SHP77 (cell line): ENCODE measurements around the gene ROR1.

ENCODE experiments used
- DNase-seq, 2 experiments: peaks; one replicate each; lab custom pipeline; 2025; lab: John Stamatoyannopoulos, UW

The ROR1 gene

DNA sequence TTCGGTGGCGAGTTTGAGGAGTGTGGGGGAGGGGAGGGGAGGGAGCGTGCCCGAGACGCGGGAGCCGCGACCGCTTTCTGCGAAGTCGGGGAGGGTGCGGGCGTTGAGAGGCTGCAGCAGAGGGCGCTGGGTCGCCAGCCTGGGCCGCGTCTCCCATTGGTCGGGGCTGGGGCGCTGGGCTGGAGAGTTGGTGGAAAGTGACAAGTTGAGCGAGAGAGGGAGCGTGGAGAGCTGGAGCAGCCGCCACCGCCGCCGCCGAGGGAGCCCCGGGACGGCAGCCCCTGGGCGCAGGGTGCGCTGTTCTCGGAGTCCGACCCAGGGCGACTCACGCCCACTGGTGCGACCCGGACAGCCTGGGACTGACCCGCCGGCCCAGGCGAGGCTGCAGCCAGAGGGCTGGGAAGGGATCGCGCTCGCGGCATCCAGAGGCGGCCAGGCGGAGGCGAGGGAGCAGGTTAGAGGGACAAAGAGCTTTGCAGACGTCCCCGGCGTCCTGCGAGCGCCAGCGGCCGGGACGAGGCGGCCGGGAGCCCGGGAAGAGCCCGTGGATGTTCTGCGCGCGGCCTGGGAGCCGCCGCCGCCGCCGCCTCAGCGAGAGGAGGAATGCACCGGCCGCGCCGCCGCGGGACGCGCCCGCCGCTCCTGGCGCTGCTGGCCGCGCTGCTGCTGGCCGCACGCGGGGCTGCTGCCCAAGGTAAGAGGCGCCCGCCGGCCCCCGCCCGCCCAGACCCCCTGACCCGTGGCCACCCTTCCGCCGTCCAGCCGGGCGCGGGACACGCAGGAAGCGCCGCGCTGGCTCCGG, at the start of gene ROR1:
TSS of gene ROR1 (plus strand) at position 203 of the 802 bp plus-strand sequence.
- peak; percentile 68 to 73 for DNase-seq

DNA sequence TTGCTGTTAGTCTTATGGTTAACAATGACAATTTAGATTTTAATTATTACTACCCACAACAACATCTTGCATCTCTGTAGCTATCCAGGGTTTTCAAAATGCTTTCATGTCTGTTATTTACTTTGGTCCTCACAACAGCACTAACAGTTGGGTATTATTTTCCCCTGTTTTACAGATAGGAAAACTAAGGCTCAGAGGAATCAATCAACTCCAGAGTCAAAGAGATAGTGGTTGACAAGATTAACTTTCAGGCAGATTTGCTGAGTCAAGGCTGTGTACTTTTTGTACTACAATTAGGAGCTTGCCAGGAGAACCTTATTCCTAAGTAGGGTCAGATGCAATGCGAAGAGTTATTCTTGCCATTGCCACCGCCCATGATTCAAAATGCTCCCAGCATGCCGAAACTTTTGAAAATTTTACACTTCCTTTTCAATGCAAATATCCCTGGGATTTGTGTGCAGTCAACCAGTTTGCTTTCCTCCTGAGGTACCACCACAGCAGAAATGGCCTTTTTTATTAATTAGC, 49.4 kb upstream of the ROR1 start:
- DNase-seq: no peak

DNA sequence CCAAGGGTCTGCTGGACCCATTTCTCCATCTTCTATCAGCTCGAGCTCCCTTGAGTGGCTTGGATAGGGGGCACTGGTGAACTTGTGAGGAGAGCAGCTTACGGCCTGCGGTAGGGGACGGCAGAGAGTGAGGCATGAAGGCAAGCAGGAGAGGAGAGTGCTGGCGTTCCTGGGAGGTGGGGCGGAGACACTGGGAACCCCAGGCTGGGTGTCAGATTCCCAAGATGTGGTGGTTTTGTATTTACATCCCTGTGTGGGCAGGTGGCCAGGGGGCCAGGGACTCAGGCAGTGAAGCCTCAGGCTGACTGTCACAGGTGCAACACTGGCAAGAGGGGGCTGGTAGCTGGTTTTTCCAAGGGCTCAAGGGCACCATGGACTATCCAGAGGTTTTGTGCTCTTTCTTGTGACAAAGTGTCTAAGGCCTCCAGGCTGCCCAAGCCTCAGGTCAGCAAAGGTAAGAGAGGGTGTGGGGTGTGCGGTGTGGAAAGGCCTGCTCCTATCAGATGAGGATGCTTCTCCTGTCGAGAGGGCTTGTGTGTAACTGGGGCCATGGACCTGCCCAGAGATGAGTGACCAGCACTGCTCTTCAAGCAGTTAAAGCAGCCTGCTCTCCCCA, 45.1 kb upstream of the ROR1 start:
- DNase-seq: no peak

DNA sequence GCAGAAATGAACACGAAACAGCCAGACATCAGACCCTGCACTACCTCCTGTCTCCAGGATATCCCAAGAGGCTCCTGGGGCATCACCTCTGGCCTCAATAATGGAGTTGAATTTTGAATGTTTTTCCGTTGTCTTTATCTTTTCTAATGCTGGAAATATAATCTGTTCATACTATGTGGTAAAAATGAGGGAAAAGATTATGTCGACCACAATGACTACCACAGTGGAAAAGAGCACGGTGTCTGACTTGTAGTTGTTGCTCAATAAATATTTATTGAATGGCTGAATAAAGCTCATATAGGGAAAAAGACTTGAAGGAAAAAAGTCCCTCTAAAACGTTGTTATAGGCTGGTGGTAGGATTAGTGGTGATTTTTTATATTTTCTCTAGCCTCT, 44.6 kb upstream of the ROR1 start:
- DNase-seq: no peak

DNA sequence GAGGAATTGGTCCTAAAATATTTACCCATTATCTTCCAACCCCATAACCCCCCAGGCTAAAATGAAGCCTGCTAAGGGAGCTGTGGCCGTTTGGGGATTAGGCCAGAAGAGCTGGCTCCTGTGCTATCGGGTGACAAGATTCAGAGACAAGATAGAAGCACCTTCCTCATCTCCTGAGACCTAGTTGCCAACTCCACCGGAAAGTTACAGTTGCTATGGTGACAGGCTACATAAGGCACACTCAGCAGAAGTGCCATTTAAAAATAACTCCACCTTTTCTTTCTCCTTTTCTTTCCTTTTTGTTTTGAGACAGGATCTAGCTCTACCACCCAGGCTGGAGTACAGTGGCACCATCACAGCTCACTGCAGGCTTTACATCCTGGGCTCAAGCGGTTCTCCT, 43.6 kb upstream of the ROR1 start:
- DNase-seq: no peak

DNA sequence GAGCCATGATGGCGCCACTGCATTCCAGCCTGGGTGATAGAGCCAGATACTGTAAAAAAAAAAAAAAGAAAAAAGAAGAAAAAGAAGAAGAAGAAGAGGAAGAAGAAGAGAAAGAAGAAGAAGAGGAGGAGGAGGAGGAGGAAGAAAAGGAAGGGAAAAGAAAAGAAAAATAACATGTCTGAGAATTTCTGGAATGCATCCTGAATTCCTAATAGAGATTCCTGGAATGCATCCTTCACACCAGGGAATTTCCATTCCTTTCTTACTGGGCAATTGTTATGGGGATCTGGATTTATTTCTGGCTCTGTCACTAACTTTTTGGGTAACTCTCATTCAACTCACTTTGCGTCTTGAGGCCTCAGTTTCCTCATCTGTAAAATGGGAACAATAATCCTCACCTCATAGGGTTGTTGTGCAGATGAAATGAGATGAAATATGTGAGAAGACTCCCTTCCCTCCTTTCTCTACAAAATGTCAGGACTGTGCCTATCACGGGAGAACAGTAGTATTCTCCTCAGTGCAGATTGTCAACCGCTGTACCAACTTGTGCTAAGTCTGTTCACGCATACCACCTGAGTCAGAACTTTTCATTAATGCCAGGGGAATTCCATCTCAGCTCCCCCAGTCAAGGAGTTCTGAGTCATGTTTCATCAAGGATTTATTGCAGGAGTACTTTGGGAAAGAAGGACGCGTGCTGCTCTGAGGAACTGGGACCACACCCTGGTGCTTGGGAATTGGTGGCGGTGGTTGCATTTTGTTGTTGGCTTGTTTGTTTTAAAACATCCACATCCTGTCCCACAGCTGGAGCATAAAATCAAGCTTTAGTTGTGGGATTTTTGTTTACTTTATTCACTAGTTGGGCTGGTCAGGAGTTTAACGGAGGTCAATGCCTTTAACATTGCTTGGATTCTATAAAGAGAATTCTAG, 42.4 kb upstream of the ROR1 start:
- DNase-seq: no peak

DNA sequence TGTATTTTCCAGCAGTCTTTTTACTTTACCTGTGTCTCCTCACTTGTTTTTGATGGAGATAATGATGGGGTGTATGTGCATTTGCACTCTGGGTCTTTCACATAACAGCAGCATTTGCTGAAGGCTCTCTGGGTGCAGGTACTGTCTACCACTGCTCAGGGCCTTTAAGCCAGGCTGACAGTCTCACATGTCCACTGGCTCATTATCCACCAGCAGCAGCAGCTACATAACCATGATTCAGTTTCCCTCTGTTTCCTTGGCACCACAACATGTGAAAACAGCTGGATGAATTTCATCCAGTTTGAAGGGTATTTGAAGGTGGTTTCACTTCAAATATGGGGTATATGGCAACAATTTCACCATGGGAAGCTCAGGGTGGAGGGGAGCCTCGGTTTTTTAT, 41.2 kb upstream of the ROR1 start:
- no peak for DNase-seq

DNA sequence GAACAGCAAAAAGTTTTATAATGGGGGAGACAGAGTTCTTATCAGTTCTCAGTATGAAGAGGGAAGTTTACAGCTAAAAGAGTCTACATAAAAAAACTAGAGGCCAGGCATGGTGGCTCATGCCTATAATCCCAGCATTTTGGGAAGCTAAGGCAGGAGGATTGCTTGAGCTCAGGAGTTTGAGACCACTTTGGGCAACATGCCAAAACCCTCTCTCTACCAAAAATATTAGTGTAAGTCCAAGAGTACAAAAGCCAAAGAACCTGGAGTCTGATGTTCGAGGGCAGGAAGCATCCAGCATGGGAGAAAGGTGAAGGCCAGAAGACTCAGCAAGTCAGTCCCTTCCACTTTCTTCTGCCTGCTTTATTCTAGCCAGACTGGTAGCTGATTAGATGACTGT, 35.0 kb upstream of the ROR1 start:
- DNase-seq: no peak

DNA sequence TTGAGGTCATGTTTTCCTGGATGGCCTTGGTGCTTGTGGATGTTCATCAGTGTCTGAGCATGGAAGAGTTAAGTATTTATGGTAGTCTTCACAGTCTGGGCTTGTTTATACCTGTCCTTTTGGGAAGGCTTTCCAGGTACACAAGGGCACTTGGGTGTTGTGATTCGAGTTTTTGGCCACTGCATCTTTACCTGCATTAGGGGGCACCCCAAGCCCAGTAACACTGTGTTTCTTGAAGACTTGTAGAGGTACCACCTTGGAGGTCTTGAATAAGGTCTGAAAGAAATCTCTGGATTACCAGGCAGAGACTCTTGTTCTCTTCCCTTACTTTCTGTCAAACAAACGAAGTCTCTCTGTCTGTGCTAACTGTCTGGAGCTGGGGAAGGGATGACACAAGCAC, 34.4 kb upstream of the ROR1 start:
- no peak for DNase-seq

DNA sequence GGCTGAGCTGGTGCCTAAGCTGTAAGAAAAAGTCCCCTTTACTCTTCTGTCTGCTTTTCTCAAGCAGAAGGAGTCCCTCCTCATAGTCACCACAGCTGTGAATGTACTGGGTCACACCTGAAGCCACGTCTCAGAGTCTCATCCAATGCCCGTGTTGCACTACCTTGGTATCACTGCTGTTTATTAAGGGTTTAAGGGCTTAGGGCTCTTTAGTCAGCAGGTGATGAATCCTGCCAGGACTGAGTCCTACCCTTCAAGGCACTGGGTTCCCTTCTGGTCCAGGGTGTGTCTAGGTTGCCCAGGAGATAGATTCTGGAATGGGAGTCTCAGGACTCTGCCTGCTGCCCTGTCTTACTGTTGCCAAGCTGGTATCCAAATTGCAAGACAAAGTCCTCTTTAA, 33.4 kb upstream of the ROR1 start:
- DNase-seq: no peak

DNA sequence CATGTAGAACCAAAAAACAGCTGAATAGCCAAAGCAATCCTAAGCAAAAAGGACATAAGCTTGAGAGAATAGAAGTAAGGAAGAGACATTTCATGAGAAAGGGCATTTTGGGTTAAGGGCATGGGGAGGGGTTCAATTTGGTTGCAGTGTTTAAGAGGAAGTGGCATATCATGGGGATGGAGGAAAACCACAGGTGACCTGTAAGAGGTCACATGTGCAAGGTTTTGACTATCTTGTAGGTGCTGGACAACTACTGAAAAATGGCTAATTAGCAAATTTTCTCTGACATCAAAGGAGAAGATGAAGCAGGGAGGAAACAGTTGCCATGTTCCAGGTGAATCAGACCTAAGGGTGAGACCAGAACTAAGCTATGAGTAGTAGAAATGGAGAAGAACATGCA, 31.3 kb upstream of the ROR1 start:
- DNase-seq: no peak

DNA sequence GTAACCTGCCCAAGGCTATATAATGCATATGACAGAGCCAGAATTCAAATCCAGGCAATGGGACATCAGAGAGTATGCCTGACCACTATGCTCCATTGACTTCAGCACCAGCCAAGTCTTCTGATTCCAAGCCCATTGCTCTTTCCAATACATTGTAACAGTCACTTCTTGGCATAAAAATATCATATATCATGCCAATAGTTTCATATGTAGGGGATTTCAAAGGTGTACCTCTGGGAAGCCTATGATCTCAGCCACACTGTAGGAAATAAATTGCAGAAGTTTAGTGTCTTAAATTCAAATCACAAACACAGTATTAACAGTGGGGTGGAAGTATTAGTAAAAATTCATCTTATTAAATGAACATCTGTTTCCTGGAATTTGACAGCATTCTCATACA, 30.0 kb upstream of the ROR1 start:
- DNase-seq: no peak

DNA sequence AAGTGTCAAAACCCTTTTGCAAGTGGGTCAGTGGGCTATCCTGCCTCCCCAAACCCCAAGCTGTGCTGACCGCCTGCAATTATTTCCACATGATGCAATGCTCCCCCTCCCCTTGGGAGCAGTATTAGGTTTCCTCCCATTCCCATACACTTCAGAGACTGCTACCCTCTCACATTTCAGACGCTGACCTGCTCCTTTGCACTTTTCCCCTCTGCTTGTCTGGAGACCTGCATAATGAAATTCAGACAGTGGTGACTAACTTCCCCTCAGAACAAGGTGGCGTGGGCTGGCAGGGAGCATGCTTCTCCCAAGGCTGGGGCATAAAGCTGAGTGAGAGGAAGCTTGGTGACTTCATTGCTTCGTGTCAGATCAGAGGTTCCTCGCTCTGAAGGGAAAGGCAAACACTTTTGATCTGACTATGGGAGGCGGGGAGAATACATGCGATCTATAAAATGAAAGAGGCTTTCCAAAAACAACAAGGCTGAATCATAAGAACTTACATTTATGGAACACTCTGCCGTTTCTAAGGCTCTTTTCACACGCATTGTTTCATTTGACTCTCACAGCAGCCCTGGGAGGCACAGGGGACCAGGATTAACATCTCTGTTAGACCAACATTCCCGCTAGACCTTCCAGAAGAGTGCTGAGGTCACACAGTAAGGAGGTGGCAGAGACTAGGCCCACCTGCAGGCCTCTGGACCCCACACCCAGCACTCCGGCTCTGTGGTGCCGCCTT, 27.5 kb upstream of the ROR1 start:
- peak in 1 of 2 experiments; percentile 6 for DNase-seq

DNA sequence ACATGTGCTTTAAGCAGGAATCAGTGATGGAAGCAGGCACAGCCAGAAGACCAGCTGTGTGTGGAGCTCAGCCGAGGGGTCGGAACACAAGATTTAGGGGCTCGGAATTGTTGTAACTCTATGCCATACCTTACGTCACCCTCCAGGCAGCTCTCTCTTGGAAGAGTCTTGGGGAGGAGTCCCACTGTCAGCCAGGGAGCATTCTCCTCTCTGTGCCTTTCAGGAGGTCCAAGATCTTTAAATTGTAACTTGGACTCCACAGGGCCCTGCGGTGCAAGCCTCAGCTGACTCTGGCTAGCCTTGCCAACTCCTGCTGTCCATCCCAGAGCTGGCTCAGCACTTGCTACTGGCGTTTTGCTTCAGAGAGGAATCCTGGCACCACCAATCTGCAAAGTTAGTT, 26.4 kb upstream of the ROR1 start:
- no peak for DNase-seq

DNA sequence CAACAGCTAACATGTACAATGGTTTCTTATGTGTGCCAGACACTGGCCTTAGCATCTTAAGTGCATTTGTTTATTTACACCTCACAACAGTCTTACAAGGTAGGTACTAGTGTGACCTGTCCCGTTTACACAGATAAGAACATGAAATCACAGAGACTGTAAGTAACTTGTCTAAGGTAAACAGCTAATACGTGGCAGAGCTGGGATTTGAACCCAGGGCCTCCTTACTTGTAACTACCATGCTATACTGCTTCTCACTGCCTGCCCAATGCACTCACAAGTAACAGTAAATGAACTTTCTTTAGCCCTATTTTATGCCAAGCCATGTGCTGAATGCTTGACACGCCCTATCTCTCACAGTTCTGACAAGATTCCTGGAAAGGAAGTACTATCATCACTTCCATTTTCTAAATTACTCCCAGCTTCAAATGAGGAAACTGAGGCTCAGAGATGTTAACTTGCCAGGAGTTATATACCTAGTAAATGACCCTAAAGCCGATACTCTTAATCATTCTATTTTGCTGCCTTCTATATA, 25.7 kb upstream of the ROR1 start:
- DNase-seq: no peak

DNA sequence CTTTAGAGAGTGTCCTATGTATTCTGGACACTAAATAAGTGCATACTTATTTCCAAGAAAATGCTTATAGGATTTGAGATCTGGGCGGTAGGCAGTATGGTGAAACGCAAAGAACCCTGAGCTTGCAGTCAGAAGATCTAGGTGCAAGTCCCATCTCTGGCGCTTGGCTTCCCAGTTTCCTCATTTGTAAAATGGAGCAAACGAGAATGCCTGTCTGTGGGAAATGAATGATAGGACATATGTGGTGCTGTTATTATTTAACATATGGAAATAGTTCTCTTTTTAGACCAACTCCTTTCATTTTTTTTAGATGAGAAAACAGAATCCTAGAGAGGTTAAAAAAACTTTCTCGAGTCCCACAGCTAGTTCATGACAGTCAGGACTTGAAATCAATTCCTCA, 25.2 kb upstream of the ROR1 start:
- DNase-seq: no peak

DNA sequence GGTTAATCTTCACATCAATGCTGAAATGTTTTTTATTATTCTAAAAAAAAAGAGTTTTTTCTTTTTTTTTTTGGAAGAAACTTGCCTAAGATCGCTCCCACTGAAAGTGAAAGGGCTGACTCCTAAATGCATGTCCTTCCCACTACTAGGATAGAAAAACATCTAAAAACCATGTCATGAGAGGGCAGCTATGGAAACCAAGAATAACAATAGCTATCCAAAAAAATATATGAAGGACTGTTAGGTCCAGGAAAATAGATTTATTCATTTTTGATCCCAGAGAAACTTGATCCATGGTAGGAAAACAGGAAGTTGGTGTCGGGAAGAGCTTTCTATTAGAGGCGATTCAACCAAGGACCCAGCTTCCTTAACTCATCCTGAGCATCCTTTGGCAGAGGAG, 23.1 kb upstream of the ROR1 start:
- DNase-seq: no peak

DNA sequence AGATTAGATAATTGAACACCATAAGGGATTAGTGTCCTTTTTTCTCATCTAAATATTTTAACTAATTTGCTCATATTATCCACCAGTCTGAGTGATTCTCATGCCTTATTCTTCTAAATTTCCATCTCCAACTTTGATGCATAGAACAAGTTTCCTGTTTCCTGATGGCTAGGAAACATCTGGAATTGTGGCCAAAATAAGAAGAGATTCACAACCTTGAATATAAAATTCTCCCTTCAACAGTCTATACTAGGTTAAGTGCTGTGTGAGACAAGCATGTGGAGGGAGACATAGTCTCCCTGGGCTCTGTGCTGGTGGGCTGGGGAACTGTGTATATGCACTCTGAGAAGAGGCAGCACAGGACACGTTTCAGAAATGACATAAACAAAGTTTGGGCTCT, 21.6 kb upstream of the ROR1 start:
- no peak for DNase-seq

DNA sequence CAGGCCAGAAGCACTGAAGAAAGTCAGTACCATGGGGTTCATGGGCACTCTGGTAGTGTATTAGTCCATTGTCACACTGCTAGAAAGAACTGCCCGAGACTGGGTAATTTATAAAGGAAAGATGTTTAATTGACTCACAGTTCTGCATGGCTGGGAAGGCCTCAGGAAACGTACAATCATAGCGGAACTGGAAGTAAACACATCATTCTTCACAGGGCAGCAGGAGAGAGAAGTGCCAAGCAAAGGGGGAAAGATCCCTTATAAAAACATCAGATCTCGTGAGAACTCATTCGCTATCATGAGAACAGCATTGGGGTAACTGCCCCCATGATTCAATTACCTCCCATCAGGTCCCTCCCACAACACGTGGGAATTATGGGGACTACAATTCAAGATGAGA, 20.2 kb upstream of the ROR1 start:
- no peak for DNase-seq

DNA sequence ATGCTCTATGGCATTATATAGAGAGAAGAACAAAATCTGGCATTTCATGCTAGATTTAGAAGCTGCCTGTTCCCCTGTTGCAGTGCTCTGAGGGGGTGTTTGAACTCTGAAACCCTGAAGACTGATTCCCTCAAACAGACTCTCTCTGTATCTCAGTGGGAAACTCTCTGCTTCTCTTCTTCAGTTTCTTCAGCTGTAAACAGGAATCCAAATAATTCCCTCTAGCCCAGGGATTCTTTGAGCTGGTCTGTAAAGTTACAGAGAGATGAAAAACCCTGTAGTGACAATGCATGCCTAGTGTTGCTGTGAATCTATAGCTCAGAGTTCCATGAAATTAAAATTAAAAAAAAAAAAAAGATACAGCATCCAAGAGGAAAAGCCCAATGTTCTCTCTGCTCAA, 17.0 kb upstream of the ROR1 start:
- DNase-seq: no peak

DNA sequence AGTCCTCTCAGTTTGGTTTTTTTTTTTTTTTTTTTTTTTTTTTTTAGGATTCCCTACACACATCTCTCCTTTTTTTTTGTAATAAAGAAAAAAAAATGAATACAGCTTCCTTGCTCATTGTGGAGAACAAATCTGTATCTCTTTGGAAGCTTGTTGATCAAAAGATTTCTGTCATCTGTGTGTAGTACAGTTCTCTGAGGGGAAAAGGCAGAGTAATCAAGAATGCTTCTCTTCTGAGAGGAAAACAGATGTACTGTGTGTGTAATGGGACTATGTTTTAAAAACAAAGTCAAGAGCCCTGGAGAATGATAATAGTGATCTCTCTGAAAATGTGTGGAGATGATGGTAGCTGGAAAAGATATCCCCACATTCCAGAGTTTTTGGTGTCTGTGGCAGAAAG, 16.5 kb upstream of the ROR1 start:
- DNase-seq: no peak

DNA sequence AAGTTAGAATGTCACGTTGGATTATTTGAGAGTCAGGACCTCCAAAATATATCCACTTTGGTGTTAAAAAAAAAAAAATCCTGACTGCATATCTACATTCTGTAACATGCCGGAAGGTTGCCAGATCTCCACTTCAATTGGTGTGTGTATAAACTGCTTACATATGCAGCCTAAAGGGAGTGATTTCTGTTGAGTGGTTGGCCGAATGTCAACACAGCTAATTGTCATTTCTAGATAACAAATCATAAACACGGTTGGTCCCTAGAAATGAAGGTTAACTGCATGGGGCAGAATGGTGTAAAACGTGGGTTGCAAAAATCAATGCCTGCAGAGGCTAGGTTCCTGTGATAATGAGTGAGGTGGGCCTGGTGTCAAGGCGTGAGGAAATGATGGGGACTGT, 15.0 kb upstream of the ROR1 start:
- no peak for DNase-seq
